AG10803 (cell line): ENCODE data around the gene ASIC2.
A peak's percentile ranks its signal among the peaks of the same experiment; 100 is the strongest.

Experiments used
- DNase-seq: peaks from one replicate; pipeline ENCODE4 v3.0.0; 2010; ENCODE audit warnings: low read depth
- H3K4me3 ChIP-seq: 2 replicates; pipeline ENCODE4 v1.5.1; 2011; ENCODE audit warnings: mild to moderate bottlenecking, low read length, control low read depth
- TF ChIP-seq, protein P1 (sequence below): conservative IDR thresholded peaks from 2 replicates; pipeline ENCODE4 v1.5.1; 2011; ENCODE audit warnings: mild to moderate bottlenecking, low read length, control low read depth, inconsistent platforms

ASIC2 gene

DNA sequence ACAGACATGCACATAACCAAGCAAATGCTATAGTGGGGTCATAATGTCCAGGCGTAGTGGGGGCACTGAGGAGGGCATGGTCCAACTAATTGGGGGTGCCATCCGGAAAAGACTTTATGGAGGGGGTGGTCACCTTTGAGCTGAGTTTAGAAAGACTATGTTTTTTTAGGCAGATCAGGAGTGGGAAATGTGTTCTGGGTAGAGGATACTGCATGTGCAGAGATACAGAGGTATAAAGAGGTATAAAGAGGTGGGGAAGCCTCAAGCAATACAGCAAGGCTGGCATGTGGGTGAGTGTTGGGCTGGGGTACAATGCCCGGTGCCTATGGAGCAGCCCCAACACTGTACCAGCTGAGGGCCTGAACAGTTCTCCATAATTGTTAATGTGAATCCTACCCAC, 248.3 kb downstream of the ASIC2 start:
- TF ChIP-seq, protein P1, sequence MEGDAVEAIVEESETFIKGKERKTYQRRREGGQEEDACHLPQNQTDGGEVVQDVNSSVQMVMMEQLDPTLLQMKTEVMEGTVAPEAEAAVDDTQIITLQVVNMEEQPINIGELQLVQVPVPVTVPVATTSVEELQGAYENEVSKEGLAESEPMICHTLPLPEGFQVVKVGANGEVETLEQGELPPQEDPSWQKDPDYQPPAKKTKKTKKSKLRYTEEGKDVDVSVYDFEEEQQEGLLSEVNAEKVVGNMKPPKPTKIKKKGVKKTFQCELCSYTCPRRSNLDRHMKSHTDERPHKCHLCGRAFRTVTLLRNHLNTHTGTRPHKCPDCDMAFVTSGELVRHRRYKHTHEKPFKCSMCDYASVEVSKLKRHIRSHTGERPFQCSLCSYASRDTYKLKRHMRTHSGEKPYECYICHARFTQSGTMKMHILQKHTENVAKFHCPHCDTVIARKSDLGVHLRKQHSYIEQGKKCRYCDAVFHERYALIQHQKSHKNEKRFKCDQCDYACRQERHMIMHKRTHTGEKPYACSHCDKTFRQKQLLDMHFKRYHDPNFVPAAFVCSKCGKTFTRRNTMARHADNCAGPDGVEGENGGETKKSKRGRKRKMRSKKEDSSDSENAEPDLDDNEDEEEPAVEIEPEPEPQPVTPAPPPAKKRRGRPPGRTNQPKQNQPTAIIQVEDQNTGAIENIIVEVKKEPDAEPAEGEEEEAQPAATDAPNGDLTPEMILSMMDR = no peak
- DNase-seq = no peak
- no peak overlapping the region for H3K4me3 ChIP-seq

DNA sequence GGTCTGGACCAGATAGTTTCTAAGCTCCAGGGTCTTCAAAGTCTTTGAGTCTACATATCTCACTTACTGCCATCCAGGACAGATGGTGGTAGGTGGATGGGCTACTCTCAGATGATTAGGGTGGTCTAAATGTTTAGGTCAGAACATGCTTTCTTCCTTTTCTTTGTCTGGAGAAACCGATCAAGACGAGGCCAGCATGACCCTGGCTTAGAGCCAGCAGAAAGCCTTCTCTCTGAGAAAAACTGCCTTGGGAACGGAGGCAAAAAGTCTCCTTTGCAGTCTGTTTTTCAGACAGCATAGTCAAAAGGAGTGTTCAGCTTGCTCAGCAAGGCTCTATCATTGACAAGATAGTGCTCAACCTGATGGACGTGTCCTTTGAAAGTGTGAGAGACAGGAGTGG, 252.6 kb downstream of the ASIC2 start:
- DNase-seq = no peak
- no peak overlapping the region for H3K4me3 ChIP-seq
- TF ChIP-seq, protein P1 = no peak

DNA sequence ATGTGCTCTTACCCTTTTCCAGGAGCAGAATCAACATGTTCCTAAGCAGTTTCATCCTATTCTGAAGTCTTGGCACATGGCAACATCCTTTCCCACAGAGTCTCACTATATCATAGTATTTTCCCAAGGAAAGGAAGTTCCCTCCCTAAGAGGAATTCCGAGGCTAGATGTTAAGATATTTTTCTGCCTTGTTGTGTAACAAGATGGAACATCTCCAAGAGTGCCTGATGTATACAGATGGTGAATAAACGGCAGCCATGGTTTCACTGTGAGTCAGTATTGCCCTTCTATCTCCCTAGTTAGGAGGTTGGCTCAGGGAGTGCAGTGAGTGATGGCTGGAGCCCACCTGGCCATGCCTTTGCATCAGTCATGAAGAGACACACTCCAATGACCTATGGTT, 253.2 kb downstream of the ASIC2 start:
- TF ChIP-seq, protein P1 = no peak
- DNase-seq = peak; percentile 87
- H3K4me3 ChIP-seq = no peak overlapping the region

GRCh38 chr17:33038740-33039139, 254.4 kb downstream of the ASIC2 start:
- TF ChIP-seq, protein P1 = peak; percentile 60
- peak; percentile 40 for DNase-seq

DNA sequence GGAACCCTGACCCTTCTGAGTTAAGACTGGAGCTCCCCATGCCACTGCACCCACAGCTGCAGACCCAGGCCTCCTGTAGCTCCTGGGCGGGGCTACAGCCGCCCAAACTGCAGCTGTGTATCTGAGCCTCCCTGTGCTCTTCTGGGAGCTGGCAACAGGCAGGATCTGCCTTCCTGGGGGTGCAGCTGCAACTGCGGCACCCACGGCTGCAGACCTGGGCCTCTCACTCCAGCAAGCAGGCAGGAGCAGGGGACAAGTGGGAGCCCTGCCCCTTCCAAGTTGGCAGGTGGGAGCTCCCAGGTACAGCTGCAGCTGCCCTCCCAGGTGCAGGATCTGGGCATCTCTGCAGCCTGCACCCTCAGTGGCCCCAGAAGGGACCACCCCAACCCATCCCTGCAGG, 259.9 kb downstream of the ASIC2 start:
- TF ChIP-seq, protein P1 = no peak
- DNase-seq = no peak
- H3K4me3 ChIP-seq = no peak overlapping the region

More at GRCh38 chr17:33038740-33039139, 254.4 kb downstream of the ASIC2 start:
- H3K4me3 ChIP-seq = no peak overlapping the region

DNA sequence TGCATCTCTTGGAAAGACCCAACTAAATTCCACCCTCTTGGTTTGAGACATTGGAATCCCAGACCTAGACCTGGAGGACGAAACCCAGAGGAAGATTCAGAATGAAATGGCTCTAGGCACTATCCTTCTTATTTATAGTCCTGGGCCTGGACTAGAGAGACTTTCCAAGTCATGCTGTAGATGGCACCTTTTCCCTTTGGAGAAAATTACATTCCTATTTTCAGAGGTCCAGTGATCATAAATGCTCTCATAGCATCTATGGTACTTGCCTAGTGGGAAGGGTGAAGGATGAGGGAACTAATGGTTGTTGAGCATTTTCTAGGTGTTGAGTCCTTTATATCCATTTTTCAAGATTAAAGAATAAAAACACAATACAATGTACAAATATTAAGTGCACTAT, 264.3 kb downstream of the ASIC2 start:
- TF ChIP-seq, protein P1 = peak; percentile 23; the same call in 1 of the 2 replicates
- H3K4me3 ChIP-seq = no peak overlapping the region
- DNase-seq = no peak

GRCh38 chr17:33028061-33028460, 265.0 kb downstream of the ASIC2 start:
- TF ChIP-seq, protein P1 = no peak
- no peak for DNase-seq
- H3K4me3 ChIP-seq = no peak overlapping the region
